HG03565 (cell line): Measurements from ENCODE around the gene IGSF5.
"Not testable (repeated sequence)": the region's sequence is repeated elsewhere in the genome, so short reads cannot be mapped to it uniquely, and the experiment has no call there.

ENCODE experiments used
- ATAC-seq: cut with Tn5 transposase; IDR thresholded peaks from one replicate; pipeline ENCODE4 v1.9.1; 2021; ENCODE audit warnings: mild to moderate bottlenecking, moderate library complexity; ENCODE audit not compliant: unreplicated experiment

The IGSF5 gene

GRCh38 chr21:39744883-39745282, at the start of gene IGSF5:
Gene IGSF5, plus strand, starts transcription at chr21:39745183. Its CDS starts 327 bp downstream, at chr21:39745510.
- ATAC-seq, result not testable (repeated sequence)

GRCh38 chr21:39696196-39696595, 48.8 kb upstream of the IGSF5 start:
- ATAC-seq, result no peak

GRCh38 chr21:39696618-39697017, 48.4 kb upstream of the IGSF5 start:
- ATAC-seq, result no peak

GRCh38 chr21:39700318-39700717, 44.7 kb upstream of the IGSF5 start:
- ATAC-seq, result no peak

GRCh38 chr21:39703578-39703977, 41.4 kb upstream of the IGSF5 start:
- no peak for ATAC-seq

GRCh38 chr21:39705849-39706248, 39.1 kb upstream of the IGSF5 start:
- ATAC-seq, result no peak

GRCh38 chr21:39707316-39707715, 37.7 kb upstream of the IGSF5 start:
- ATAC-seq, result no peak

GRCh38 chr21:39710866-39711265, 34.1 kb upstream of the IGSF5 start:
- no peak for ATAC-seq

GRCh38 chr21:39712273-39712672, 32.7 kb upstream of the IGSF5 start:
- no peak for ATAC-seq

- no peak for ATAC-seq
Measured at GRCh38 chr21:39712976-39713375, 32.0 kb upstream of the IGSF5 start.

- ATAC-seq, result no peak
Measured at GRCh38 chr21:39713905-39714304, 31.1 kb upstream of the IGSF5 start.

GRCh38 chr21:39714331-39714730, 30.7 kb upstream of the IGSF5 start:
- no peak for ATAC-seq

- no peak for ATAC-seq
Measured at GRCh38 chr21:39715804-39716397, 29.1 kb upstream of the IGSF5 start.

- ATAC-seq, result no peak
Measured at GRCh38 chr21:39720126-39720778, 24.7 kb upstream of the IGSF5 start.

- no peak for ATAC-seq
Measured at GRCh38 chr21:39721885-39722284, 23.1 kb upstream of the IGSF5 start.

GRCh38 chr21:39724944-39725343, 20.0 kb upstream of the IGSF5 start:
- no peak for ATAC-seq

GRCh38 chr21:39726133-39726532, 18.9 kb upstream of the IGSF5 start:
- ATAC-seq, result no peak

- ATAC-seq, result no peak
Measured at GRCh38 chr21:39727401-39728120, 17.4 kb upstream of the IGSF5 start.

GRCh38 chr21:39728341-39728740, 16.6 kb upstream of the IGSF5 start:
- no peak for ATAC-seq

- ATAC-seq, result no peak
Measured at GRCh38 chr21:39730418-39731157, 14.4 kb upstream of the IGSF5 start.

GRCh38 chr21:39736716-39737115, 8.3 kb upstream of the IGSF5 start:
- no peak for ATAC-seq
